Fibroblast of mammary gland (primary cell): ENCODE measurements around the gene CRHR1.
A peak's percentile ranks its signal among the peaks of the same experiment; 100 is the strongest.

ENCODE experiments used
- DNase-seq: peaks from one replicate; pipeline ENCODE4 v3.0.0-alpha.2; 2010; ENCODE audit warnings: low read depth
- H3K4me3 ChIP-seq: 2 replicates; pipeline ENCODE4 v1.5.1; 2011; ENCODE audit warnings: low read depth, mild to moderate bottlenecking, low read length, moderate library complexity; ENCODE audit not compliant: control insufficient read depth
- CTCF ChIP-seq: conservative IDR thresholded peaks from 2 replicates; pipeline ENCODE4 v1.5.1; 2011; ENCODE audit warnings: low read depth, low read length, inconsistent platforms; ENCODE audit not compliant: control insufficient read depth, insufficient read depth

CRHR1 gene

DNA sequence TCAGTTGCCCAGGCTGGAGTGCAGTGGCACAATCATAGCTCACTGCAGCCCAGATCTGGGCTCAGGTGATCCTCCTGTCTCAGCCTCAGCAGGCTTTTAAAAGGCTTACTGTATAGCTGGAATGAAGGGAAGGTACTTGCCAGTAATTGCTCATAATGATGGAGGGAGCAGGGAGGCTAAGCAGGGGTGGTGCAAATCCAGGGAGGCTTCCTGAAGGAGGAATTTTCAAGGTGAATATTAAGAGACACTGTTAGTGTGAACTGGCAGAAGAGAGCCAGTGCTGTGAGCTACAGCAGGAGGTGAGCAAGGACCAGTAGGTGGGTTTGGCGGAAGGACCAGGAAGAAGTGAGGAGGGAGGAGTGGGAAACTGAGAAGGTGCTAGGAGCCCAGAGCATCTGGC, 24.7 kb downstream of the CRHR1 start:
- no peak for TF ChIP-seq CTCF
- DNase-seq, result no peak
- H3K4me3 ChIP-seq, result no peak overlapping the region

GRCh38 chr17:45809499-45809898, 25.4 kb downstream of the CRHR1 start:
- H3K4me3 ChIP-seq, result no peak overlapping the region
- DNase-seq, result no peak
- TF ChIP-seq CTCF, result no peak

- peak; percentile 14 for TF ChIP-seq CTCF
- DNase-seq, result peak; percentile 13
- no peak overlapping the region for H3K4me3 ChIP-seq
Measured at GRCh38 chr17:45812102-45812501, 28.0 kb downstream of the CRHR1 start.

DNA sequence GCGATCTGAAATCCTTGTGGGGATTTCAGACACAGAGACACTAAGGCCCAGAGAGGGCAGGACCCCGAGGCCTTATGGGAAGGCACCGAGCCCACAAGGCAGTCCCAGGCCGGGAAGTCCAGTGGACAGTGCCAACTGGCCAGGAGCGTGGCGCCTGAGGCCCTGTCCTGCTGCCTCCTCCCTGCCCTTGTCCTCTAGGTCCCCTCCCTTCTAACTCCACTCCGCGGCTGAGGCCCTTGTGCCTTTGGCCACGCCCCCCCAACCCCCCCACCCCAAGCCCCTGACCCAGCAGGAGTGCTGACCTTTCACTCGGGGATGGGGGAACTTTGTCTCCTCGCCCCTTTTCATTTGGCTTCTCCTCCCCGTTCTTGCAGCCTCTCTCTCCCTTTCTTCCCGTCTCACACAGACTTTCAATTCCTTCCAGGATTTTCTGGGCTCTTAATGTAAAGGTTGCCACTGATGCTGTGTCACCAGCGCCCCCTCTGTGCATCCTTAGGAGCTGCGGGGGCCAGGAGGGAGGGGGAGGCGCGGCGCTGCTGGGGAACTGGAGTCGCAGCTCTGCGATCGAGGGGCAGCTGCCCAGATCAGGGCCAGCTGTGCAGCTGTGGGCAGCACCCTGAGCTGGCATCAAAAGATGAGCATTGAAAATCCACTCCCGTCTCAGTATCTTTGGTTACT, 29.1 kb downstream of the CRHR1 start:
- H3K4me3 ChIP-seq, result no peak overlapping the region
- DNase-seq, result no peak
- TF ChIP-seq CTCF, result no peak

DNA sequence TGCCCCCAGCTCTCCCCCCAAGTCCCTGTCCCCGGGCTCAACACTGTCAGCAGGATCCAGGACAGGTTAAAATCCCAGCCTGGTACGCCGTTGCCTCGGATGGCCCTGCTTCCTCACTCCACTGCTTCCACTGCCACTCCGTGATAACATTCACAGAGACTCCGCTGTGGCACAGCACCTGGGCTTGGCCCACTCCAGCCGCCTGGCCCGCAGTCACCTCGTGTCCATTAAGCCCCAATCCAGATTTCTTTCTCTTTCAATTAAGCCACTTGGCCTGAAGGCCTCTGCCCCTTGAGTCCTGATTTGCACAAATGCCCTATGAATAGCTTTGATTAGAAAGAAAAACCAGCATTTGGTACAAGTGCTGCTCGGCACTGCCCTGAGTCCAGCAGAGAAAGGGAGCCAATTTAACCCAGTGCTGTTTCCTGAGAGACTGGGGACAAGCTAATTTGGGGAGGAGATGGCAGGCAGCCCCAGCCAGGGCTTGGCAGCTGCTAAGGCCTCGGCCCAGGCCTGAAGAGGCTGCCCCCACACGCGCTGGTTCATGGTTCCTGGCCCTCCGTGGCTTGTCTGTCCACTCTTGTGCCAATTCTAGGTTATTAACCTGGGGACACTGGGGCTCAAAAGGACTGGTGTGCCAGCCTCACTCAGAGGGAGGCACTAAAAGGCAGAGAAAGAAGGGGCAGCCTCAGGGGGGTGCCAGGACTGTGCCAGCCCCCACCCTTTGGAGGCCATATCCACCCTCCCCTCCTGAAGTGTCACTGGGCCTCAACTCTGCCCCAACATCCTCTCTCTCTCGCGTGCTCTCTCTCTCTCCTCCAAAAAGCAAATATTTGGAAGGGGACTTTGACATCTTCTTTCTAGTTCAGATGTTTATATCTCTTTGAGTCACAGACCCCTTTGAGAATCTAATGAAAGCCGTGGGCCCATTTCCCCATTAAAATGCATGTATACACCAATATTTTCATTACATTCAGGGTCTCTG, 30.8 kb downstream of the CRHR1 start:
- TF ChIP-seq CTCF, result no peak
- no peak for DNase-seq
- no peak overlapping the region for H3K4me3 ChIP-seq

DNA sequence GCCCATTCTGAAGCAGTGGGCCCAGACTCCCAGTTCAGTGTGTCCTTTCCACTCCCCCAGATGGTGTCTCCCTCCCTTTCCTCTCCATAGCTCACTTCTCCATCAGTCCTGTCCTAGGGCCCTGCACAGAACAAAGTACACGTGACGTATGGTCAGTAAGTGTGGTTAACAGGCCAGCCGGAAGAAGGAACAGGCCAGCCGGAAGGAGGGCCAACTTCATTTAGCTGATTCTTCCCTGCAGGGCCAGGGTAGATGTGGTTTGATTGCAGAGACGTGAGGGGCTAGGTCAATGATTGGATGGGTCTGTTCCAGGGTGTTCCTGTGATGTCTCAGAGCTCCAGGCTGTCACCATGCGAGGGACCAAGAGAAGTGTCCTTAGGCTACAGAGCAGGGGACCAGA, 31.6 kb downstream of the CRHR1 start:
- DNase-seq, result no peak
- TF ChIP-seq CTCF, result no peak
- H3K4me3 ChIP-seq, result no peak overlapping the region
